Ishikawa (cell line): ENCODE results near the gene RPL6.

ENCODE experiments used
- CEBPB ChIP-seq: IDR thresholded peaks from 2 replicates; pipeline ENCODE4 v1.6.1; 2012
- CREB1 ChIP-seq: IDR thresholded peaks from 2 replicates; pipeline ENCODE4 v1.6.1; 2012; ENCODE audit warnings: low read depth
- EGR1 ChIP-seq: IDR thresholded peaks from 2 replicates; pipeline ENCODE4 v1.6.1; 2012
- EP300 ChIP-seq: IDR thresholded peaks from 2 replicates; pipeline ENCODE4 v1.6.1; 2012; ENCODE audit warnings: borderline replicate concordance
- FOXM1 ChIP-seq: IDR thresholded peaks from 2 replicates; pipeline ENCODE4 v1.6.1; 2012; ENCODE audit warnings: low read depth, borderline replicate concordance
- NFIC ChIP-seq: IDR thresholded peaks from 2 replicates; pipeline ENCODE4 v1.6.1; 2012
- RAD21 ChIP-seq: IDR thresholded peaks from 2 replicates; pipeline ENCODE4 v1.6.1; 2012; ENCODE audit warnings: low read depth
- TAF1 ChIP-seq: IDR thresholded peaks from 2 replicates; pipeline ENCODE4 v1.6.1; 2012; ENCODE audit warnings: low read depth, mild to moderate bottlenecking
- TCF12 ChIP-seq: IDR thresholded peaks from 2 replicates; pipeline ENCODE4 v1.6.1; 2012; ENCODE audit warnings: low read depth
- TEAD4 ChIP-seq: IDR thresholded peaks from 2 replicates; pipeline ENCODE4 v1.6.1; 2012
- YY1 ChIP-seq: IDR thresholded peaks from 2 replicates; pipeline ENCODE4 v1.6.1; 2012; ENCODE audit warnings: low read depth
- ZBTB7A ChIP-seq: IDR thresholded peaks from 2 replicates; pipeline ENCODE4 v1.6.1; 2012; ENCODE audit warnings: low read depth
- TF ChIP-seq, protein P1 (sequence below): IDR thresholded peaks from 2 replicates; pipeline ENCODE4 v1.6.1; 2012
- TF ChIP-seq, protein P2 (sequence below): IDR thresholded peaks from 2 replicates; pipeline ENCODE4 v1.6.1; 2012
- TF ChIP-seq, protein P3 (sequence below): IDR thresholded peaks from 2 replicates; pipeline ENCODE4 v1.6.1; 2012; ENCODE audit warnings: low read depth, mild to moderate bottlenecking

RPL6 gene

DNA sequence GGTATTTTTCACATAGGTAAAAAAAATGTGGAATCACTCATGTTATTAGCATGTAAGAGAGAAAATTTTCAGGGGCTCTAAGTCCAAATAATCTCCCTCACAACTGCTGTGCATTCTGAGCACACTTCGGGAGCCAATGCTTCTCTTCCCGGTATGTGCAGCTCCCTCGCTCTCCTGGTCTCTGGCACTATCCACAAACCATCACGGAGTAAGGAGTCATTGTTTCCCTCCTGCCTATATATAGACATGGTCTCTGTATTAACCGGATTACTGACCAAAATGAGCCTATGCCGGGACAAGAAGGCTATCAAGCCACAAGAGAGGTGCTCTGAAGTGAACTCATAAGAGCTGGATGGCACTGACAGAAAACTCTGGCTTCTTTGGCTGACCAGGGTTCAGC, 40.5 kb downstream of the RPL6 start:
- TF ChIP-seq TCF12, result no peak
- no peak for TF ChIP-seq EP300
- TF ChIP-seq, protein P1, sequence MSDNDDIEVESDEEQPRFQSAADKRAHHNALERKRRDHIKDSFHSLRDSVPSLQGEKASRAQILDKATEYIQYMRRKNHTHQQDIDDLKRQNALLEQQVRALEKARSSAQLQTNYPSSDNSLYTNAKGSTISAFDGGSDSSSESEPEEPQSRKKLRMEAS, result no peak
- TF ChIP-seq CEBPB, result no peak
- TF ChIP-seq TAF1, result no peak
- no peak for TF ChIP-seq NFIC
- TF ChIP-seq, protein P2, sequence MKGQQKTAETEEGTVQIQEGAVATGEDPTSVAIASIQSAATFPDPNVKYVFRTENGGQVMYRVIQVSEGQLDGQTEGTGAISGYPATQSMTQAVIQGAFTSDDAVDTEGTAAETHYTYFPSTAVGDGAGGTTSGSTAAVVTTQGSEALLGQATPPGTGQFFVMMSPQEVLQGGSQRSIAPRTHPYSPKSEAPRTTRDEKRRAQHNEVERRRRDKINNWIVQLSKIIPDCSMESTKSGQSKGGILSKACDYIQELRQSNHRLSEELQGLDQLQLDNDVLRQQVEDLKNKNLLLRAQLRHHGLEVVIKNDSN, result no peak
- TF ChIP-seq, protein P3, sequence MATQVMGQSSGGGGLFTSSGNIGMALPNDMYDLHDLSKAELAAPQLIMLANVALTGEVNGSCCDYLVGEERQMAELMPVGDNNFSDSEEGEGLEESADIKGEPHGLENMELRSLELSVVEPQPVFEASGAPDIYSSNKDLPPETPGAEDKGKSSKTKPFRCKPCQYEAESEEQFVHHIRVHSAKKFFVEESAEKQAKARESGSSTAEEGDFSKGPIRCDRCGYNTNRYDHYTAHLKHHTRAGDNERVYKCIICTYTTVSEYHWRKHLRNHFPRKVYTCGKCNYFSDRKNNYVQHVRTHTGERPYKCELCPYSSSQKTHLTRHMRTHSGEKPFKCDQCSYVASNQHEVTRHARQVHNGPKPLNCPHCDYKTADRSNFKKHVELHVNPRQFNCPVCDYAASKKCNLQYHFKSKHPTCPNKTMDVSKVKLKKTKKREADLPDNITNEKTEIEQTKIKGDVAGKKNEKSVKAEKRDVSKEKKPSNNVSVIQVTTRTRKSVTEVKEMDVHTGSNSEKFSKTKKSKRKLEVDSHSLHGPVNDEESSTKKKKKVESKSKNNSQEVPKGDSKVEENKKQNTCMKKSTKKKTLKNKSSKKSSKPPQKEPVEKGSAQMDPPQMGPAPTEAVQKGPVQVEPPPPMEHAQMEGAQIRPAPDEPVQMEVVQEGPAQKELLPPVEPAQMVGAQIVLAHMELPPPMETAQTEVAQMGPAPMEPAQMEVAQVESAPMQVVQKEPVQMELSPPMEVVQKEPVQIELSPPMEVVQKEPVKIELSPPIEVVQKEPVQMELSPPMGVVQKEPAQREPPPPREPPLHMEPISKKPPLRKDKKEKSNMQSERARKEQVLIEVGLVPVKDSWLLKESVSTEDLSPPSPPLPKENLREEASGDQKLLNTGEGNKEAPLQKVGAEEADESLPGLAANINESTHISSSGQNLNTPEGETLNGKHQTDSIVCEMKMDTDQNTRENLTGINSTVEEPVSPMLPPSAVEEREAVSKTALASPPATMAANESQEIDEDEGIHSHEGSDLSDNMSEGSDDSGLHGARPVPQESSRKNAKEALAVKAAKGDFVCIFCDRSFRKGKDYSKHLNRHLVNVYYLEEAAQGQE, result no peak
- TF ChIP-seq ZBTB7A, result no peak
- no peak for TF ChIP-seq TEAD4
- no peak for TF ChIP-seq EGR1
- TF ChIP-seq RAD21, result no peak
- TF ChIP-seq CREB1, result no peak
- TF ChIP-seq FOXM1, result no peak
- TF ChIP-seq YY1, result no peak

DNA sequence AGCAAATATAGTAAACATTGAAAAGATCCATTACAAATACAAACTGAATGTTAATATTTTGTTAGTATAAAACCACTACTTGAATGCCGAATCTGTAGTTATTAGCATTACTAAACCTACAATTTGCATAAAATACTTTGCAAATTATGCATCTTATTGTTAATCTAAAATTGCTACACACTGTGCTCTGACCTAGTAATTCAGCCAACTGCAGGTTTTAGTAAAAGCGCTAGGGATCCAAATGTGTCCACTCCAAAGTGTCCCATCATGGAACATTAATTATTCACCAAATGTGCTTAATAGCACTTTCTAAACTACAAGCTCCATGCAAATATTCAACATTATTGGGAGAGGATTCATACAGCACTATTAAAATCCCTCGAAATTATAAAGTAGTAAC, 41.4 kb downstream of the RPL6 start:
- TF ChIP-seq TCF12, result no peak
- no peak for TF ChIP-seq RAD21
- TF ChIP-seq NFIC, result no peak
- TF ChIP-seq TAF1, result no peak
- no peak for TF ChIP-seq CREB1

DNA sequence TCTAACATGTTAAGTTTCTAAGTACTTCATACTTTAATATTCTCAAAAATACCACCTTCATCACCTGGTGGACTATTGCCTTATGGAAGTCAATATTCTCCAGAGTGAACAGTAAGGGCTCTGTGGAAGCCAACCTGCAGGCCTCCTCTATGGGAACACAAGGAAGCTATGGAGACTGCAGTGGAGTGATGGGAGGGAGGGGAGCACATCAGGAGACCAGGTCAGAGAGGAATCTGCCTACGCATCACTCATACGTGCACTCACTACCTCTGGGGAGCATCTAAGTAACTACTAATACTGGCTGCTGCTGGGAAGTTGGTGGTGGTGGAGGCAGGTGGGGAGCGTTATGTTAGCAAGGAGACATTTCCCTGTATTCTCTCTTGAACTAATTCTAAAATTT, 47.1 kb downstream of the RPL6 start:
- no peak for TF ChIP-seq RAD21
- TF ChIP-seq, protein P2, result no peak
- TF ChIP-seq CREB1, result no peak
- TF ChIP-seq EP300, result no peak
- no peak for TF ChIP-seq YY1
- TF ChIP-seq, protein P3, result no peak
- TF ChIP-seq TAF1, result no peak
- TF ChIP-seq, protein P1, result no peak
- no peak for TF ChIP-seq TCF12
- TF ChIP-seq ZBTB7A, result no peak
- no peak for TF ChIP-seq NFIC
- TF ChIP-seq CEBPB, result no peak
- TF ChIP-seq EGR1, result no peak
- no peak for TF ChIP-seq TEAD4
- TF ChIP-seq FOXM1, result no peak

DNA sequence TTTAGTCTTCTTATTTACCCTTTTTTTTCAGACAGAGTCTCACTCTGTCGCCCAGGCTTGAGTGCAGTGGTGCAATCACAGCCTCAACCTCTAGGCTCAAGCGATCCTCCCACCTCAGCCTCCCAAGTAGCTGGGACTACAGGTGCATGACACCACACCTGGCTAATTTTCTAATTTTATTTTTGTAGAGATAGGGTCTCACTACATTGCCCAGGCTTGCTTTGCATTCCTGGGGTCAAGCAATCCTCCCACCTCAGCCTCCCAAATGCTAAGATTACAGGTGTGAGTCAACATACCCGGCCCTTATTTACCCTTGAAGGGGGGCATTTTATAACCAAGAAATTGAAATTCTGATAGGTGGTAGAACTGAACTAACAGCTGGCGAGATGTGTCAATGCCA, 48.1 kb downstream of the RPL6 start:
- TF ChIP-seq CEBPB (no peak), CREB1 (no peak), RAD21 (no peak), TCF12 (no peak)

DNA sequence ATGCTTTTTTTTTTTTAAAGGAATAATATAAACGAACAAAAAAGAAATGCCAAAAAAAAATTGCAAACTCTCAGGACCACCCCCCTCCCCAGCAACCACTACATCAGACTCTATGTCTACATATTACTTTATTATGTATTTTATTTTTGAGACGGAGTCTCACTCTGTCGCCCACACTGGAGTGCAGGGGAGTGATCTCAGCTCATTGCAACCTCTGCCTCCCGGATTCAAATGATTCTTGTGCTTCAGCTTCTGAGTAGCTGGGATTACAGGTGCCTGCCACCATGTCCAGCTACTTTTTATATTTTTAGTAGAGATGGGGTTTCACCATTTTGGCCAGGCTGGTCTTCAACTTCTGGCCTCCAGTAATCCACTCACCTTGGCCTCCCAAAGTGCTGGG, 50.1 kb downstream of the RPL6 start:
- TF ChIP-seq NFIC (no peak), YY1 (no peak), TAF1 (no peak), EGR1 (no peak), CREB1 (no peak), FOXM1 (no peak), EP300 (no peak), RAD21 (no peak), CEBPB (no peak)
- TF ChIP-seq, protein P3, result no peak
- TF ChIP-seq, protein P1, result no peak
- TF ChIP-seq, protein P2, result no peak
